DND-41 (cell line): ENCODE data around the gene AKAP9.

Source experiments
- ATAC-seq: fragments of 200-7000 bp; cut with Tn5 transposase; 3 replicates; pipeline ENCODE4 v1.9.1; 2021; ENCODE audit warnings: low read depth; ENCODE audit not compliant: insufficient read depth
- DNase-seq: peaks from one replicate; pipeline ENCODE4 v3.0.0-alpha.2; 2020
- H2AFZ ChIP-seq: 2 replicates; pipeline ENCODE4 v1.6.0; 2012; ENCODE audit warnings: low read depth, low read length
- H3K27ac ChIP-seq: 2 replicates; pipeline ENCODE4 v1.5.1; 2012; ENCODE audit warnings: low read length, inconsistent platforms
- H3K27me3 ChIP-seq: fragments of 200-600 bp; sonication (generic); 2 replicates; pipeline ENCODE4 v1.6.0; 2012; ENCODE audit warnings: low read length, mild to moderate bottlenecking, inconsistent platforms; ENCODE audit not compliant: insufficient read depth, poor library complexity
- H3K36me3 ChIP-seq: 2 replicates; pipeline ENCODE4 v1.5.1; 2012; ENCODE audit warnings: low read length, inconsistent platforms; ENCODE audit not compliant: insufficient read depth
- H3K4me1 ChIP-seq: 2 replicates; pipeline ENCODE4 v1.5.1; 2012; ENCODE audit warnings: mild to moderate bottlenecking, low read length; ENCODE audit not compliant: insufficient read depth
- H3K4me2 ChIP-seq: 2 replicates; pipeline ENCODE4 v1.6.0; 2012; ENCODE audit warnings: mild to moderate bottlenecking, moderate library complexity, low read length, inconsistent platforms; ENCODE audit not compliant: insufficient read depth
- H3K4me3 ChIP-seq, 2 experiments: fragments of 200-600 bp in 1 of 2; shearing (Covaris generic) in 1 of 2; 2 replicates each; pipeline ENCODE4 v1.5.1; 2012 to 2016; ENCODE audit warnings: inconsistent platforms in 2 of 2, low read length in 2 of 2, mild to moderate bottlenecking in 2 of 2, low read depth in 1 of 2, moderate library complexity in 1 of 2
- H3K79me2 ChIP-seq: 2 replicates; pipeline ENCODE4 v1.6.0; 2012; ENCODE audit warnings: low read length, inconsistent platforms; ENCODE audit not compliant: insufficient read depth
- H3K9ac ChIP-seq: 2 replicates; pipeline ENCODE4 v1.6.0; 2012; ENCODE audit warnings: low read depth, mild to moderate bottlenecking, inconsistent platforms, low read length, moderate library complexity
- H3K9me3 ChIP-seq: 2 replicates; pipeline ENCODE4 v1.5.1; 2012; ENCODE audit warnings: low read length, moderate library complexity, mild to moderate bottlenecking, inconsistent platforms; ENCODE audit not compliant: insufficient read depth, severe bottlenecking
- H4K20me1 ChIP-seq: 2 replicates; pipeline ENCODE4 v1.6.0; 2012; ENCODE audit warnings: low read length; ENCODE audit not compliant: insufficient read depth
- EZH2 ChIP-seq: IDR thresholded peaks from 3 replicates; pipeline ENCODE4 v1.6.1; 2012; ENCODE audit warnings: borderline replicate concordance, low read depth, mild to moderate bottlenecking, moderate library complexity, low read length, inconsistent platforms; ENCODE audit not compliant: severe bottlenecking
- TF ChIP-seq, protein P1 (sequence below): IDR thresholded peaks from 2 replicates; pipeline ENCODE4 v1.5.1; 2012; ENCODE audit warnings: borderline replicate concordance, low read length, moderate library complexity, mild to moderate bottlenecking; ENCODE audit not compliant: poor library complexity, severe bottlenecking; ENCODE audit errors: extremely low read depth

The AKAP9 gene

DNA sequence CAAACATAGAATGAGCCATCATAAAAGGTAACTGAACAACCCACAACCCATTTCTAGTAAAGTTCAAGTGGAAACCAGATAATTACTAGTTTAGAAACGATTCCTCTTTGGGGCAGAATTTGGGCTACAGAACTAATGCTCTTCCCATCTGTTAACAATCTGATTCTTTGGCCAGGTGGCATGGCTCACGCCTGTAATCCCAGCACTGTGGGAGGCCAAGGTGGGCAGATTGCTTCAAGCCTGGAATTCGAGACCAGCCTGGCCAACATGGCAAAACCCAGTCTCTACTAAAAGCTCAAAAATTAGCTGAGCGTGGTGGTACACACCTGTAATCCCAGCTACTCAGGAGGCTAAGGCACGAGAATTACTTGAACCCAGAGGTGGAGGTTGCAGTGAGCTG, 175.2 kb downstream of the AKAP9 start:
- DNase-seq (no peak), ATAC-seq (no peak)
- Histone ChIP-seq H4K20me1 (no peaks in the 10 kb centered on the region), H2AFZ (no peak overlapping the region), H3K27me3 (no peaks in the 10 kb centered on the region), H3K4me3 (no peak overlapping the region), H3K9ac (no peak overlapping the region), H3K36me3 (peaks cover 21% of the 10 kb centered on the region; the same call in 1 of the 2 replicates), H3K4me1 (no peaks in the 10 kb centered on the region), H3K9me3 (no peaks in the 10 kb centered on the region), H3K79me2 (peaks cover 7% of the 10 kb centered on the region; the same call in 1 of the 2 replicates), H3K4me2 (no peak overlapping the region), H3K27ac (no peak overlapping the region)
- no peak for TF ChIP-seq EZH2
- TF ChIP-seq, protein P1, sequence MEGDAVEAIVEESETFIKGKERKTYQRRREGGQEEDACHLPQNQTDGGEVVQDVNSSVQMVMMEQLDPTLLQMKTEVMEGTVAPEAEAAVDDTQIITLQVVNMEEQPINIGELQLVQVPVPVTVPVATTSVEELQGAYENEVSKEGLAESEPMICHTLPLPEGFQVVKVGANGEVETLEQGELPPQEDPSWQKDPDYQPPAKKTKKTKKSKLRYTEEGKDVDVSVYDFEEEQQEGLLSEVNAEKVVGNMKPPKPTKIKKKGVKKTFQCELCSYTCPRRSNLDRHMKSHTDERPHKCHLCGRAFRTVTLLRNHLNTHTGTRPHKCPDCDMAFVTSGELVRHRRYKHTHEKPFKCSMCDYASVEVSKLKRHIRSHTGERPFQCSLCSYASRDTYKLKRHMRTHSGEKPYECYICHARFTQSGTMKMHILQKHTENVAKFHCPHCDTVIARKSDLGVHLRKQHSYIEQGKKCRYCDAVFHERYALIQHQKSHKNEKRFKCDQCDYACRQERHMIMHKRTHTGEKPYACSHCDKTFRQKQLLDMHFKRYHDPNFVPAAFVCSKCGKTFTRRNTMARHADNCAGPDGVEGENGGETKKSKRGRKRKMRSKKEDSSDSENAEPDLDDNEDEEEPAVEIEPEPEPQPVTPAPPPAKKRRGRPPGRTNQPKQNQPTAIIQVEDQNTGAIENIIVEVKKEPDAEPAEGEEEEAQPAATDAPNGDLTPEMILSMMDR = no peak

DNA sequence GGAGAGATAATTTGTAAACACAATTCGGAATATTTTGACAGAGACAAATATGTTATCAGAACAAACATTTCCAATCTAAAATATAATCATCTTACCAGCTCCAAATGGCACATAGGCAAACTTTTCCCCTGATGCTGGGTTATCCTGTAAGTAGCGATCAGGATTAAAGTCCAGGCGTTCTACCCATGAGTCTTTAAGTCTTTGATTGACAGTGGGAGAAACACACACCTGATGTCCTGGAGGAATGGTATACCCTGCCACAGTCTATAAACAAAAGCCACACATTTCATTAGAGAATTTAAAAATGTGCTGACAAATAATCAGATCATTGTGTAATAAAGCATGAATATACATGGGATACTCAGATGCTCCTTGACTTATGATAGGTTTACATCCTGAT, 176.3 kb downstream of the AKAP9 start:
- TF ChIP-seq EZH2 = no peak
- TF ChIP-seq, protein P1 = no peak
- H3K4me2 ChIP-seq = no peak overlapping the region
- H4K20me1 ChIP-seq = no peaks in the 10 kb centered on the region
- DNase-seq (no peak), ATAC-seq (no peak)
- no peaks in the 10 kb centered on the region for H3K9me3 ChIP-seq
- no peak overlapping the region for H3K27ac ChIP-seq
- peaks cover 25% of the 10 kb centered on the region for H3K36me3 ChIP-seq
- peaks cover 15% of the 10 kb centered on the region; the same call in 1 of the 2 replicates for H3K79me2 ChIP-seq
- no peaks in the 10 kb centered on the region for H3K4me1 ChIP-seq
- H3K9ac ChIP-seq = no peak overlapping the region
- H3K4me3 ChIP-seq = no peak overlapping the region
- H2AFZ ChIP-seq = no peak overlapping the region
- H3K27me3 ChIP-seq = no peaks in the 10 kb centered on the region

DNA sequence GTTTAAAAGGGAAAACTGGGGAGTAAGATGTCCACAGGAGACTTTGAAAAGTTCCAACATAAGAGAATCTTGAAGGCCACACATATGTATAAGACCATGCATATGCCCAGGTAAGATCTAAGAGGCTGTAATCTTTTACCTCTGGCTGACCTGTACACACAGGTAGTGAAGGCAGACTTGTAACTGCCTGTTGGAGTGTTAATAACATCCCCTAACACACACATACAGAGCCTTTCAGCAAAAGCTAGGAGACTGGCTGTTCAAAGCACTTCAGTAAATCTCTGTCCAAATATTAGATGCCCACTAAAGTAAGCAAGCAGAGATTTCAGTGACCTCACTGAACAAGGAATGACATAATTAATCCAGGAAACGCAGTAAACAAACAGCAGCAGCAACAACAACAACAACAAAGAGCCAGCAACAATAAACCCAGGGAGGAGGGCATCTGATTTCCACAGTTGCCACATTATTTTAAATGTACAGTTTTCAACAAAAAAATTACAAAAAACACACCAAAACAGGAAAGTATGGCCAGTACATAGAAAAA, 178.6 kb downstream of the AKAP9 start:
- Histone ChIP-seq H3K4me3 (no peak overlapping the region), H3K36me3 (peaks cover 42% of the 10 kb centered on the region), H3K4me1 (no peaks in the 10 kb centered on the region), H2AFZ (no peak overlapping the region), H4K20me1 (no peaks in the 10 kb centered on the region), H3K9ac (no peak overlapping the region), H3K9me3 (no peaks in the 10 kb centered on the region), H3K27me3 (no peaks in the 10 kb centered on the region), H3K4me2 (no peak overlapping the region), H3K27ac (no peak overlapping the region), H3K79me2 (peaks cover 18% of the 10 kb centered on the region; the same call in 1 of the 2 replicates)
- no peak for TF ChIP-seq EZH2
- TF ChIP-seq, protein P1 = no peak
- no peak for ATAC-seq
- no peak for DNase-seq
